GM10248 (cell line): ENCODE results near the gene FMN1.

Experiments
- CTCF ChIA-PET: fragments of 300-600 bp; sonication (Branson Sonifier 250); formaldehyde crosslinking; extraction: SDS; loops from one replicate; lab custom pipeline; 2021; ENCODE audit warnings: antibody characterized with exemption; lab: Yijun Ruan, JAX
- POLR2A ChIA-PET: fragments of 350-650 bp; sonication (Branson Sonifier 250); formaldehyde crosslinking; extraction: SDS; loops from one replicate; lab custom pipeline; 2020; ENCODE audit warnings: antibody characterized with exemption; lab: Yijun Ruan, JAX
- DNase-seq: peaks from one replicate; pipeline ENCODE4 v3.0.0; 2012; ENCODE audit errors: extremely low spot score
- TF ChIP-seq, protein P1 (sequence below): IDR thresholded peaks from 2 replicates; pipeline ENCODE4 v1.5.1; 2012; ENCODE audit warnings: mild to moderate bottlenecking, low read depth; ENCODE audit errors: extremely low read depth, missing control alignments, control extremely low read depth

The FMN1 gene

DNA sequence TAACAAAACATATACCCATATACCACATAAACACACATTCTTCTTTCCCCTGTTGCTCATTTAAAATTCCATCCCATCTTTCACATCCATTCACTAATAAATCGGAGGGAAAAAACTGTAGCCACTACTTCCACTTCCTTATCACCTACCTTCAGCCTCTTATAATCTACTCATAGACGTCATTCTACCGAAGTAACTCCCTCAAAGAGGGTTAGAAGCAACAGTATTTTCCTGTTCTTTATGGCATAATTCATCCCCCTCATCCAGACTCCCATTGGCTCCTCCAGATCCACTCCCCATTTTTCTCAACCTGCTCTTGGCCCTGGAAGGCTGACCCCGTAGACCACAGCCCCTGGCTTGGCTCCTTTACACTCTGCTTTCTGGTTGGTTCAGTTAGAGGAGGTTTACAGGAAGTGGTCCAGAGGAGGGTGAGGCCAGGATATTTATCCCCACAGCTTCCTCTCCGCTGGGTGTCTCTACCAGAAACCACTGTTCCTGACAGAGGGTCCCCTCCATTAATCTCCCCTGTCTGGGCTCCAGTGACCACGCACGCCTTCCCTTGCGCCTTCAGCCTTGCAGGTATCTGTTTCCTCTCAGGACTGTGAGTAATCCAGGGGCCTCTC lies 46.3 kb downstream of the FMN1 start:
- CTCF ChIA-PET: interaction anchor here (1.3 kb wide), 1 partner anchor 12 kb away, joined by 3 read pairs; no protein-coding TSS in a partner anchor
- POLR2A ChIA-PET: no interaction called here
- DNase-seq: no peak
- TF ChIP-seq, protein P1, sequence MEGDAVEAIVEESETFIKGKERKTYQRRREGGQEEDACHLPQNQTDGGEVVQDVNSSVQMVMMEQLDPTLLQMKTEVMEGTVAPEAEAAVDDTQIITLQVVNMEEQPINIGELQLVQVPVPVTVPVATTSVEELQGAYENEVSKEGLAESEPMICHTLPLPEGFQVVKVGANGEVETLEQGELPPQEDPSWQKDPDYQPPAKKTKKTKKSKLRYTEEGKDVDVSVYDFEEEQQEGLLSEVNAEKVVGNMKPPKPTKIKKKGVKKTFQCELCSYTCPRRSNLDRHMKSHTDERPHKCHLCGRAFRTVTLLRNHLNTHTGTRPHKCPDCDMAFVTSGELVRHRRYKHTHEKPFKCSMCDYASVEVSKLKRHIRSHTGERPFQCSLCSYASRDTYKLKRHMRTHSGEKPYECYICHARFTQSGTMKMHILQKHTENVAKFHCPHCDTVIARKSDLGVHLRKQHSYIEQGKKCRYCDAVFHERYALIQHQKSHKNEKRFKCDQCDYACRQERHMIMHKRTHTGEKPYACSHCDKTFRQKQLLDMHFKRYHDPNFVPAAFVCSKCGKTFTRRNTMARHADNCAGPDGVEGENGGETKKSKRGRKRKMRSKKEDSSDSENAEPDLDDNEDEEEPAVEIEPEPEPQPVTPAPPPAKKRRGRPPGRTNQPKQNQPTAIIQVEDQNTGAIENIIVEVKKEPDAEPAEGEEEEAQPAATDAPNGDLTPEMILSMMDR: no peak

DNA sequence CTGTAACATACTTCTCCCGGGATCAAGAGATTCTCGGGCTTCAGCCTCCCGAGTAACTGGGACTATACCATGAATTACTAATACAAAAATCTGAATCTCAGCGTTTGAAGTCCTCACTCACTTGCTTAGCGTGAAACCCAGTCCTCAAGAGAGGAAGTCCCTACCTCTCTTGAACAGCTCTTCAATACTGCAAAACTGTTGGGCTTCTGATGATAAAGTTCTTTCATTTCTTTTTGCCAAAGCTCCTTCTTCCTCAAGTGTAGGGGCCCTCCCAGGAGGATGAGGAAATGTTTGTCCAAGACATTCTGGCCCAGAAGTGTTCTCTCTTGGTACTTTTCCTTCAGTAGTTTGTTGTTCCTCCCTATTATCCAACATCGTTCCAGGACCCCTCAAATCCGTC lies 48.5 kb downstream of the FMN1 start:
- POLR2A ChIA-PET: no interaction called here
- TF ChIP-seq, protein P1: no peak
- CTCF ChIA-PET: no interaction called here
- DNase-seq: no peak

DNA sequence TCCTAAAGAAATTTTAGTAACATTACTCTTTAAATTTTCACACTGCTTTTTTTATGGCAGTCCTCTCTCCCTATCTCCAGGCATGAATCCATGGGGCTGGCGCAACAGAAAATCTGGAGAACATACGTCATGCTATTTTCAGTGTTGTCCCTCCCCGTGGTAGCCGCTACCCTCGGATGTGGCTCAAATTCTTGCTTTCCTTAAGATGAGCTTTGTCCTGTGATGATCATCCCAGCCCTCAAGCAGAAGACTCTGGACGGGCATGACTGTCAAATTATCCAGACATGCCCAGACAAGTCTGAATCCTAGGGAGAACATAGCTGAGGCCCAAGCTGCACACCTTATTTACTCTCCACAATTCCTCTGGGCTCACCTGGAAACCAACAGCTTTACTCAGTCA lies 49.1 kb downstream of the FMN1 start:
- ChIA-PET CTCF (no interaction called here), POLR2A (no interaction called here)
- DNase-seq: no peak
- TF ChIP-seq, protein P1: no peak

DNA sequence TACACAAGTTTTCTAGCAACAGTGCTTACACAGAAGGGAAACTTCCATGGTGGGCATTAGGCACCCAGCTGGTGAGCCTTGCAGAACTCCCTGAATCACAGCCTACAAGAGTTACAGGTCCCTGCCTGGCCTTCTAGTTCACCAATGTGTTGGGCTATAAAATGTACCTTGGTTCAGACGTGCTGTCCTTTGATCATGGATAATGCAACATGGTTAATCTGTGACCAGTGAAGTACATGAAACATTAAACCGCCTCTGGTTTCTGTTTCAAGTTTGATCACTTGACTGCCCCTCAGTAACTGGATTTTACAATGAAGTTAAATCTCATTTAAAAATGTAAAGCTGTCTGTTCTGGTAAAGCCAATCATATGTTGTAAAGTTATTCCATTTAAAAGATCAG lies 51.8 kb downstream of the FMN1 start:
- ChIA-PET POLR2A (no interaction called here), CTCF (no interaction called here)
- TF ChIP-seq, protein P1: no peak
- no peak for DNase-seq

DNA sequence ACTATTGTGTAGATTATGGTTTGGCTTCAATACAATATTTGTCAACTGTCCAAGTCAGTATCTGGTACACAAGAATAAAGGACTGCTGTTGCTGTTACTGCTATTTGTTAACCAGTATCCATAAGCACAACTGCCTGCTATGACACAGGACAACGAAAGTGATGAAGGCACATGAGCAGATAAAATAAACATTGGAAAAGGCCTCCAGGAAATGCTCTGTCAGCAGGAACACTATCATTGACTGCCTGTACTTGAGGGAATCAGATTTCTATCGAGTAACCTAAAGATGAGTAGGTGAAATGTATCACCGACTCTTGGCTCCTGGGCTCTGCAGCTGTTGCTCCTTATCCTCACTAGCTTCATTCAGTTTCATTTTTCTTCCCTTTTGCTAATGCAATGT lies 56.5 kb downstream of the FMN1 start:
- CTCF ChIA-PET: no interaction called here
- no peak for DNase-seq
- TF ChIP-seq, protein P1: no peak
- POLR2A ChIA-PET: no interaction called here

DNA sequence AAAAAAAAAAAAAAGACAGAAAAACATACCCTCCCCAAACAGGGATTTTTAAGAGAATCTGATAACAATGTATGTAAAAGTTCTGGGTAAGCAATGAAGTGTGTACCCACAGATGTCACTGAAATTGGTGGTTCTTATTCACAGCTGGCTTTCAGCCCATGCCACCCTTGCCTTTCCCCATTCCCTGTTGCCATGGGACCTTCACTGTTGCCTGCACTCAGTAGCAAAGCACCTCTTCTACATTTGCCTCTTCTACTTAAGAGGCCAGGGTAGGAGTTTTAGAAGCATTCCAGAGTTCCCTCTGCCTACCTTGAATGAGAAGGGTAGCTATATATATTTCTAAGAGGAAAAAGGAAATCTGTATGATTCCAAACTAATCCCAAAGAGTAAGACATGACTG lies 57.4 kb downstream of the FMN1 start:
- CTCF ChIA-PET: no interaction called here
- TF ChIP-seq, protein P1: no peak
- POLR2A ChIA-PET: no interaction called here
- no peak for DNase-seq
